ENCODE results near the gene RRBP1. TPM values are rescaled to one million over a fixed set of nuclear protein-coding genes. Genes with fewer than 3 reads are reported as not detected.
A peak's percentile ranks its signal among the peaks of the same experiment; 100 is the strongest.

RRBP1 gene
- total and polyA plus RNA-seq, 2 of the 4 experiments (the other 2 are of a cell fraction), result 90.2 to 136 TPM

- H3K9ac ChIP-seq (ENCODE audit: low read depth, low read length), result no peak overlapping the region
- WGBS, 2 experiments (ENCODE audit: extremely low coverage in 2 of 2, insufficient read length in 1 of 2), result no CpG with 5 or more reads among the region's 4 CpGs
- ChIA-PET CTCF (no interaction called here), POLR2A (ENCODE audit: unreplicated experiment) (interaction anchor here (1.3 kb wide), 1 partner anchor 15 kb away, joined by 4 read pairs; no protein-coding TSS in a partner anchor)
- no peak overlapping the region for H3K4ac ChIP-seq (ENCODE audit: low read depth, low read length)
- in situ Hi-C loops (cut with MboI; ENCODE audit: low sequenced_read_pairs) (loop anchor here (5.0 kb wide), 1 partner anchor 221 kb away; no protein-coding TSS in a partner anchor), dilution Hi-C loops (cut with HindIII; ENCODE audit: low sequenced_read_pairs, unreplicated experiment) (no loop called here), intact Hi-C loops (cut with micrococcal nuclease) (no loop called here)
- ATAC-seq (ENCODE audit: low read depth) (no peak), DNase-seq (no peak)
- no peak overlapping the region for H2BK120ac ChIP-seq (ENCODE audit: low read depth, low read length)
- H3K23ac ChIP-seq (ENCODE audit: low read depth, low read length), result no peak overlapping the region
- H3K36me3 ChIP-seq (ENCODE audit: control insufficient read depth, insufficient read depth, low read length), result peaks cover 46% of the 10 kb centered on the region
- H3K9me1 ChIP-seq (ENCODE audit: insufficient read depth, low read length), result peaks cover 49% of the 10 kb centered on the region
- peaks cover 12 to 72% of the 10 kb centered on the region in 2 experiments; a peak in 3 of 4 replicates for H3K79me1 ChIP-seq (ENCODE audit: low read depth in 1 of 2, low read length in 2 of 2)
- no peak overlapping the region for H3K27ac ChIP-seq (ENCODE audit: insufficient read depth, low read length)
- H4K5ac ChIP-seq (ENCODE audit: low read depth, low read length), result no peak overlapping the region
- H2AFZ ChIP-seq (replicated peaks; ENCODE audit: low read length, poor library complexity), result no peak overlapping the region
- no peak overlapping the region for H4K91ac ChIP-seq (ENCODE audit: insufficient read depth, low read depth, low read length)
- no peak overlapping the region for H2BK15ac ChIP-seq (ENCODE audit: low read depth, low read length)
- H3K4me1 ChIP-seq (ENCODE audit: control insufficient read depth, insufficient read depth, low read length), result peaks cover 42% of the 10 kb centered on the region
- H4K8ac ChIP-seq (ENCODE audit: low read depth in 2 of 2, low read length in 2 of 2), result no peak overlapping the region
- H3K27me3 ChIP-seq (ENCODE audit: control insufficient read depth, insufficient read depth, low read length), result no peaks in the 10 kb centered on the region
- H4K20me1 ChIP-seq (ENCODE audit: insufficient read depth, low read length), result peaks cover 96% of the 10 kb centered on the region
- H2AK9ac ChIP-seq (replicated peaks; ENCODE audit: low read depth, low read length, poor library complexity), result peak overlapping the region; percentile 57
- no peak overlapping the region for H2AK5ac ChIP-seq (ENCODE audit: low read depth, low read length)
- H3K9me3 ChIP-seq (ENCODE audit: control insufficient read depth, insufficient read depth, low read length), result no peaks in the 10 kb centered on the region
- H3K18ac ChIP-seq (ENCODE audit: low read depth, low read length), result no peak overlapping the region
- H3K4me2 ChIP-seq (ENCODE audit: low read depth, low read length), result no peak overlapping the region
- no peak overlapping the region for H3K56ac ChIP-seq (ENCODE audit: extremely low read depth, insufficient read depth, low read length)
- TF ChIP-seq USF2 (IDR thresholded peaks at IDR 0.05; ENCODE audit: low read depth, low read length) (no peak), POLR2A (IDR thresholded peaks at IDR 0.05; ENCODE audit: low read depth, low read length) (no peak)
- H3K14ac ChIP-seq (replicated peaks; ENCODE audit: low read depth, low read length), result no peak overlapping the region
- BruUV-seq (replicated peaks), result no TSS peak
- no peak overlapping the region for H2BK20ac ChIP-seq (ENCODE audit: low read depth, low read length)
- no peak overlapping the region for H3K4me3 ChIP-seq (ENCODE audit: insufficient read depth, low read depth, low read length)
- H2BK5ac ChIP-seq (ENCODE audit: low read depth, low read length, poor library complexity, severe bottlenecking), result no peak overlapping the region
Measured at GRCh38 chr20:17676378-17676759, 5.7 kb downstream of the RRBP1 start.
